HG03039 (cell line): ENCODE data around the gene CELF4.

Experiments used
- ATAC-seq: cut with Tn5 transposase; IDR thresholded peaks from one replicate; pipeline ENCODE4 v1.9.1; 2021; ENCODE audit warnings: mild to moderate bottlenecking, moderate library complexity; ENCODE audit not compliant: unreplicated experiment

Gene CELF4

DNA sequence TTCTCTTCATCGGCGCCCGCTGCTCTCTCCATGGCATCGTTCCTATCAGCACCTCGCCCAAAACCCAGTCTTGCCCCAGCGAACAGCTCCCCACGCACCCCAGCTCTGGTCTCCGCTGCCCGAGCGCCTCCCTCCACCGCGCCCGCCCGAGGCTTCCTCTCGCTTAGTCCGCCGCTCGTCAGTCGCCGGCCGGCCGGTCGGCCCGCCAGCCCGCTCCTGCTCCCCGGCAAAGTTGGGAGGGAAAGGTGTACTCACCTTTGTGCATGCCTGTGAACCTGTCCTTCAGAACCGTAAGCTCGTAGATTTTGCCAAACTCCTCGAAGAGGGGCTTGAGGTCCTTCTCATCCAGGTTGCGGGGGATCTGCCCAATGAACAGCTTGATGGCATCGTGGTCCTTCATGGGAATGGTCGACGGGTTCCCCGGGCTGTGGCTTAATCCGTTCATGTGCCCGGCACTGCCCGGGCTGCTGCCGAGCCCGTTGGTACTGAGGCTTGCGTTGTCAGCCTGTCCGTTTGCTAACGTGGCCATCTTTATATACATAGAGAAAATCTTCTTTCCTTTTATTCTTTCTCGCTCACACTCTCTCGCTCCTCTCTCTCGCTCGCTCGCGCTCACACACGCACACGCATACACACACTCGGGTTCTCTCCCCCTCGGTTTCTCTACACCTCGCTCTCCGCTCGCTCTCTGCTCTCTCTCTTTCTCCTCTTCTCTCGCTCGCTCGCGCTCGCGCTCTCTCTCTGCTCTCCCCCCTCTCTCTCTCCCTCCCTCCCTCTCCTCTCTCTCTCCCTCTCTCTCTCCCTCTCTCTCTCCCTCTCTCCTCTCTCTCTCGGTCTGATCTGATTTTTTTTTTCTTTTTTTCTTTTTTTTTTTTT, at the start of gene CELF4:
Gene CELF4 (minus strand): TSS at position 698 of the 876 bp plus-strand sequence.
- no peak for ATAC-seq

DNA sequence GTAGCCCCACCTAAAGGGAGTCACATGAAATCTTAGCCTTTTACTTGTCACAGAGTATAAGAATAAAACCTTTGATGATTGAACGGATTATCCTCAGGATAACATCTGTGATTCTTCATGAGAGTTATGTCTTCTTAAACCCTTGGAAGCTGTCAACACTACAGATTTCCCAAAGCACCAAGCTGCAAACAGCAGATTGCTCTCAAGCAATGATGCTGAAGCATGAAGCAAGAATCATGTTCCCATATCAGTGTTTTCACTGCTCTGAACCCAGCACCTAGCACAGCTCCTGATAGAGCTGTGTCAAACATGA, 47.6 kb upstream of the CELF4 start:
- ATAC-seq, result no peak

DNA sequence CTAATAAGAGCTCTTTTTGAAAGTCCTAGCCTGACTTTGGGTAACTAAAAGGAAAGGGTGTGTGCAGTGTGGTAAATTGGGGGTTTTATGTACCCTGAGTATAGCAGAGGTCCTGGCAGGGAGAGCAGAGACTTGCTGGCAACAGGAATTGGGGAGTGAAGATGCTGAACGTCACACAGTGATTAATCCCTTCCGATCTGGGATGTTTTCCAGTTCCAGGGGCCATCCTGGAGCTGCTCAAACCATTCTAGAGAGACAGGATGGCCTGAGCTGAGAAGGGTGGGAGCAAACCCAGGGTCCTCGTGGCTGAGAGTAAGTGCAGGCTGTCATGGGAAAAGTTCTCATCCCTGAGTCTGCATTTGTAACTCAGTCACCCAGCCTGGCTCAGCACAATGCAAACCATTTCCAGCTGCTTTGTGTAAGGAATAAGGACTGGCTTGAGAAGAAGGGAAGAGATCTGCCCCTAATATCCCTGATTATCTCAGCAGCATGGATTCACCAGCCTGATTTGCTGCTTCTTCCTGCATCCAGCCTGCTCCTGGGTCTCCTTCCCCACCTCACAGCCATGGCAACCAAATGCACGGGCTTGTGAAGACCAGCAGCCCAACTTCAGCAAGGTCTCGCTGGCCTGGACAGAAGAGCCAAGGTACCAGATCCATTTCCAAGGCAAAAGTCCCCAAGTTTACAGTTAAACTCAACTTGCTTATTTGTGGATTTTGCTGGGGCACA, 47.1 kb upstream of the CELF4 start:
- ATAC-seq, result no peak

DNA sequence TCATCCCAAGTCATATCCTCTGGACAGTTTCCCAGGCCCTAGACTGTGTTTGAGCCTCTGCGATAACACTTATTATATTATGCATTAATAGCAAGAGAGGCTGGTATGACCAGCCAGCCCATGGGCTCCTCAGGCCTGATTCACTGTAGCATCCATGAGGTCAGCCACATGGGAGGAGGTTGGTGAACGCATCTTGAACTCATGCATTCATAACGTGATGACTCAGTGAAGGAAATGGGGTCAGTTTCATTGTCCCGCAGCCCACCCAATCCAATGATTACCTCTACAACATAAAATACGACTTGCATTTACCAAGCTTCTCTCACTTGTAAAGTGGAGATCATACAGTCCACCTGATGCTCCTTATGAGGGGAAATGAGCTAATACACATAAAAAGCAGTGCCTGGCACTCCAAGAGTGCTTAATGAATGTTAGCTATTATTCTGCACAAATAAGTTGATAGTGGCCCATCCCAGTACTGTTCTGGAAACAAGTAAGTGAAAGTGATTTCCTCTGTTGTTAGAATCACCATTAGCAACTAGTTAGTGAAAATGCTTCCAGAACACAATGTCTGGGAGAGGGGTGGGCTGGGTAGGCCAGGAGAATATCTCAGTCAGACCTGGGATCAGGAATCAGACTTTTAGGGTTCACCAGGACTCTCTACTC, 46.1 kb upstream of the CELF4 start:
- ATAC-seq, result no peak

DNA sequence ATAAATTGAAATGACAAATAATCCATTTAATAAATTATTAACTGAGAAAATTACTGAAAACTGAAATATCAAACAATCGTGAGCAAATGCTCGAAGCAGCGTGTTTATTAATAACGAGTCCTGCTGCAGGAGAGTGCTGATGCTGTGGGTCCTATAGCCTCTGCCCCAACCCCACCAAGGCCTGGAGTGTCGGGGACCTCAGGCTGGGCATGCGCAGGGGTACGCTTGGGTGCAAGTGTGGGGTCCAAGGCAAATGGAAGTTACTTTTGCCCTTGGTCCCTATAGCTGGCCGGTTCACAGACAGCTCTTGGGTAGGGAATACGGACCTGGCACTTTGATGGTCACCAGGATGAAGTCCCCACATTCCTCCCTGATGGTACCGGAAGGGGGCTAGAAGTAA, 43.3 kb upstream of the CELF4 start:
- no peak for ATAC-seq

DNA sequence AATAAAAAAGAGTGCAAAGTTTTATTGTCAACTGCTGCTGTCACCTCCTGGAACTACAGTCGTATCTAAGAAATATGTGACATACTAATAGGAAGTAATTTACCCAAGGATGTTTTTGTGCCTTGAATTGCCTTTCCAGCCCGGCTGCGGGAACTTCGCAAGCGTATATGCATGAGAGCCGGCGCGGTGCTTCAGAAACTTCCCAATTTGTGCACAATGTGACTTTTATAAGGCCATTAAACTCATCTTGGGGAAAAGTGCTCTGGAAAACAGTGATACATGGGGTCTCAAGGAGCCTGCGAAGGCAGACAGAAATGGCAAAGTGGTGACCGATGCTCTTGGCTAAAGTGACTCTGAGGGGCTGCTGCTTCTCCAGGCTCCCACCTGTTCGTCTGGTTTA, 41.7 kb upstream of the CELF4 start:
- no peak for ATAC-seq

DNA sequence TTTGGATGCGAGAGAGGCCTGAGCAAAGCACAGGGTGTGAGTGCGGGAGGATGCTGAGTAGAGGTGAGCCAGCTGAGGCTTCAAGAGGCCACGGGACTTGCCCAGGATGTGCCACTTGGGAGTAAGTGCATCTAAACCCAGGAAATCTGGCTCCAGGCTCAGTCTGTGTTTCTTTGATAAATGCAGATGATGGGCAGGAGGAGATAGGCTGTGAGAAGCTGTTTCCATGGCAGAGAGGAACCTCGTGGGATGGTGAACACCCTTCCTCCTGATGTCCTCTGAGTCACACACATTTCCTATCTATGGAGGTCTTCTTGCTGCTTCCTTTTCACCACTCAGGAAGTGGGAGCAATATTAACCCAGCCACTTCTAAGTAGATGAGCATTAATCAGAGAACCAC, 38.4 kb upstream of the CELF4 start:
- no peak for ATAC-seq

DNA sequence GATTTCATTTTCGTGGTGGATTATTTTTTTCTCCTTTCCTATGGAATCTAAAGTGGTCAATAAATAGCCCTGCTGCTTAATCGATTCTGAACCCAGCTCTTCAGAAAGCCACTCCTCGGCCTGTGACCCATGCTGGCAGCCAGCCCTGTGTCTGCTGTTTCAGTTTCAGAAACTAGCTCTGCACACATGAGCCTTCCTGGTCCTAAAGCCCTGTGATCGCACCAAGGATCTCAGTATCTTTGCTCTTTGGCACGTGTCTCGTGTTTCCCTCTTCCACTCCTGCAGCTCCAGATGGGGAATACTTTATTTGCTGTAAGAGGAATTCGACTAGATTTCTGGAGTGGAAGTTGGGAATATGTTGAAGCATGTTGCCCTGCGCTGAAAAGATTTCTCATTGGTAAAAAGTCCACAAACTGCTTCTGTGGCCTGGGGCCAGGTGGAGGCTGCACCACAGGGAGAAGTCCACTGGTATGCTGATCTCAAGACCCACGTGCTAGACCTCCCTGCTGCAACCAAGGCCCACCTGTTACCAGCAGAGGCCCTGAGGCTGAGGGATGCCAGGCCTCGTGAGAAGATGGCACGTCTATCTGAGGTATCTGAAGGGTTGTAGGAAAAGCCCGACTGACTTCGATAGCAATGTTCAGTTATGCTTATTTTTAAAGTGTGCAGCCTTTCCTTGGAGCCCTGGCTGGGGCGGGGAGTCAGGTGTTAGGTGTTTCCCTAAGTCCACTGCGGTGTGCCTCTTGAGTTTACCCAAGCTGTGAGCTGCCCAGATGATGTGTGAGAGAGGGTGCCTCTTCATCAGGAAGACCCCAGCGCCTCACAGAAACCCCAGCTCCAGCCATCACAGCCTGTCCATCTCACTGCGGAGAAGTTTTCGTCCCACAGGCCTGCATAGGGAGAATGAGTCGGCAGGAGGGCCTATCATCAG, 33.6 kb upstream of the CELF4 start:
- no peak for ATAC-seq

DNA sequence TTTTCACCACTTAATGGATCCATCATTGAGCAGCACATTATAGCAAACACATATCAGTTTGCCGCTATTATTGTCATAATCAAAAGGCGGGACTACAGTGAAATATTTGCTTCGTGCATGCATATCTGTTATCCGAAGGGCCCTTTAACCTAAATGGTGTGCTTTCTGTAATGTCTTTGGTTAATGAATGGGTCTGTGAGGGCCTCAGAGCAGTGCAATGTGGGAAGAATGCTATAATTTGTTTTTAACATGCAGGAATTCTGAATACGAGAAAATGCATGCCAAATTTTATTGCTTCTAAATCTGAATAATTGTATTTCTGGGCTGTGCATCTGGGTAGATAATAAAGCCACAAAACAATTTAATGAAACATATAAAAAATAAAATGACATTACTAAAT, 32.8 kb upstream of the CELF4 start:
- no peak for ATAC-seq

DNA sequence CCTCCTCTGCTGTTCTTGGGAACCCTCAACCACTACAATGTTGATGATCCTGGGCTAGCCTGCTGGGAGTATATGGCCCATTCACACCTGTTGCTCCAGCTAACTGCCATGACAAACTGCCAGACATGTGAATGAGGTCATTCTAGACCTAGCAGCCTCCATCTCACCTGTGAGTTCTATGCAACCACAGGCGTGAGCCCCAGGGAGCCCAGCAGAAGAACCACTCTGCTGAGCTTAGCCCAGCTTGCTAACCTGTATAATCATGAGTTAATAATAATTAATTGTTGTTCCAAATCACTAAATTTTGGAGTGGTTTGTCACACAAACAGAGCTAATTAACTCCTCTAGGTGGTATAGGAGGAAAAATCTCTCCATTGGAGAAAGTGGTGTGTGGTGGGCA, 24.7 kb upstream of the CELF4 start:
- no peak for ATAC-seq

DNA sequence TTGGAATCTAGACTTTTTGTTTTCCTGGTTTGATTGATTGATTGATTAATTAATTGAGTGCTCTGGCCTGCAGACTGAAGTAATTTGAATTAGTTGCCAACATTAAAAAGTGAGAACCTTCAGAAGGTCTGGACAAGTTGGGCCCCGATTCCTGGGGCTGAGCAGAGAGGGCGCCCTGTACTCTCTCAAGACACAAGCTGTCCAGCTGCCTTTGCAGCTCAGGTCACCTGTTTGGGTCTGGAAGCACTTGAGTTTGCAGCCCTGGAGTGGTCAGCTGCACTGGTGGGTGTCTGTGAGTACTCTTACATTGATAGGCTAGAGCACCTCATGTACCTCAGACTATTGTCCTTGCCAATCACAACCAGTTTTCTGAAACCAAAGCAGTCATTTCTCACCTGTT, 22.7 kb upstream of the CELF4 start:
- no peak for ATAC-seq

DNA sequence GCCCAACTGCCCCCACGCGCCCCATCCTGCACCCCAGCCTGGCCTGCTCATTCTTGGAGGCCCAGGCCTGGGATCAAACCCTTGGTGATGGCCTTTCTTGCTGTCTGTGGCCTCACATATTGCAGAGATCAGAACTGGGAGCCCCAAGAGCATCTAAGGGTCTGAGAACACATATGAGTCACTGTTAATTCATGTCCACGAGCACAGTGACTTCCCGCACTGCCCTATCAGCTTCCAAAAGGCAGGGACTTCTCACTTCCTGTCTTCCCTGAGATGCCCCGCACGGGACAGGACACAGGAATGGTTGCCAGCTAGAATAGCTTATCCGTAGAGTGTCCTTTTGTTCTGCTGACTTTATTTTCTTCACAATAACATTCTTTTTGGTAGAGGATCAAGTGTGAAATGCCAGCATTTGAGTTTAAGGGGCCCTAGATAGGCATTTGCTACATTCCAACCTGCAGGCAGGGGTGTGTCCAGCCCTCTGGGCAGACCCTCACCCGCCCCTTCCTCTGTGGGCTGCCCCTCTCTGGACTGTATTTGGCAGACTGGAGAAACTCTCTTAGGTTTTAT, 21.1 kb upstream of the CELF4 start:
- ATAC-seq, result no peak

DNA sequence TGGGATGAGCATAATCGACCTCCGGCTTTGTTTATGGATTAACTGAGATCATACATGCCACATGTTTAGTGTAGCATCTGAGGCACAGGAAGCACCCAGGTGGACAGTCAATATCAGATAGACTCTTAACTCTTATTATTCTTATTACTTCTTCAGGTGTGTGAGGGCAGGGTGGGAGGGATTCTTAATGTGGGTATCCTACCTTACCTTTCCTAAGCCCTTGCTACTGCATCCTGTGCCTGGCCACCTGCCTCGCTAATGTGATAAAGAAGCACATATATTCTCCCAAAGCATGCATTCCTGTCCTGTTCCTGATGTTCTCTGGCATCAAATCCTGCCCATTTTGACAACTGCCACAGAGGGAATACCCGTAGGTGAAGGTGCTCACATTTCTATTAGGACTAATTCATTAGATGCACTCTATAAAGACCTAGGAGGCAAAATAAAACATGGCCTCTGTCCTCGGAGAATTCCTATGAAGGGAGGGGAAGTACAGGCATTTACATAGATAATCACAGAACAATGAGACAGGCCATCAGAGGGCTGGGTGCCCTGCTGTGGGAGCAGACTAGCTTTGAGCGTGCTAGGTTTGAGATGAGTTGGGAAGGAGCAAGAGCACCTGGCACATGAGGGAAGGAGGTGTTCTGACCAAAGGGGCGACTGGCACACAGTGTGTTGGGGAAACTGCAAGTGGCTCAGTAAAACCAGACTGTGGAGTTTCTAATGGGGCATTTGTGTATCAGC, 19.5 kb upstream of the CELF4 start:
- no peak for ATAC-seq

DNA sequence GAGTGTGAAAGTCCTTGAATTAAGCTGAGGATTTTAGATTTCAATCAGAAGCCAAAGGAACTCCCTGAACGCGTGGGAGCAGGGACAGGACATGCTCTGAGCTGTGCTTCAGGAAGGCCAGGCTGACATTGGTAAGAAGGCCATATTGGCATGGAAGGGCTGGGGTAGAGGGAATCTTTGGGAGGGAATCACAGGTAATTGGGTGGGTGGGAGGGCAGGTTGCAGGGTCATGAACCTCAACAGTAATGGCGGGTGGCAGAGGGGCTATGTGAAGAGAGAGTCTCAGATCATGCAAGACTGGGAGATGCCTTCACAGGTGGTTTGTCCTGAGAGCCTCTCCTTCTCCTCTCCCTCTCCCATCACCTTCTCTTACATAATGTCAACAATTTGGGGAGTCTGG, 18.6 kb upstream of the CELF4 start:
- ATAC-seq, result no peak

DNA sequence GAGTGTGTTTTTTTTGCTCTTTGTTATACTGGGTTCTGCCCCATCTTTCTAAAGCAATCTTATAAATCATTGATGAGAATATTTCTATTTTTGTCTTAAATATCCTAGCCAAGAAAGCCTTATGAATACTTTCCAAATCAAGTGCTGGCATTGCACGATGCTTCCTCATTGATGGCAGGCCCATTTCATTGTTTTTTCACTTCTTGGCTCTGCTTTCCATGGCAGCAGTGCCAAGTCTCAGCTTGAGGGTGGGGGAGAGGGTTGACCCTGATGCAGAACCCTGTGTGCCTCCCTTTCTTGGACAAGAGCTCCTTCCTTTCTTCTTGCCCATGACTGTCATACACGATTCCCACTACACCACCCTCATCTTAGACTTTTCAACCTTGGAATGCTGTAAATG, 16.7 kb upstream of the CELF4 start:
- ATAC-seq, result no peak

DNA sequence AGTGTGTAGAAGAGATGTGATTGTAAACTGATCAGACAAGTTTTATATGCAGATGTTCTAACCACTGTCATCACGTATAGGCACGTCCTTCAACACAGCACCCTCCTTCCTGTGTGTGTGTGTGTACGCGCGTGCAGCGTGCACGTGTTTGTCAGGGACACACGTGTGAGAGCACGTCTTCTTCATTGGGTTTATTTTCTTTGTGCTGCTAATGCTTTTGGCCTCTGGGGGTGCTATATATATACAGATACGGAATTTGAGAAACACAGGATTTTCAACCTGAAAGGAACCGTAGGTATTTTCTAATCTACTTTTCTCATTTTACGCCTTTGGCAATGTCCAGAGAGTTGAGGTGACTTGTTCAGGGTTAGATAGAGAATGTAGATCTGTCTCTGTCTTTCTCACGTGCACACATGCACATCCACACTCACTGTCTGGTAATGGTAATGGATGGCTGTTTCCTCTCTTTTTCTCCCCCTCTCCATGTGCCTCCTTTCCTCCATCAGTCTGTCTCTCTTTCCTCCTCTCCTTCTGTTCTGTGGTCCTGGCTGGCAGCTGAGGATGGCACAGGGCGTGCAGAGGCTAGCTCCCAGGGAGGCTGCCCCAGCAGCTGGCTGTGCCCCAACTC, 13.4 kb upstream of the CELF4 start:
- no peak for ATAC-seq

DNA sequence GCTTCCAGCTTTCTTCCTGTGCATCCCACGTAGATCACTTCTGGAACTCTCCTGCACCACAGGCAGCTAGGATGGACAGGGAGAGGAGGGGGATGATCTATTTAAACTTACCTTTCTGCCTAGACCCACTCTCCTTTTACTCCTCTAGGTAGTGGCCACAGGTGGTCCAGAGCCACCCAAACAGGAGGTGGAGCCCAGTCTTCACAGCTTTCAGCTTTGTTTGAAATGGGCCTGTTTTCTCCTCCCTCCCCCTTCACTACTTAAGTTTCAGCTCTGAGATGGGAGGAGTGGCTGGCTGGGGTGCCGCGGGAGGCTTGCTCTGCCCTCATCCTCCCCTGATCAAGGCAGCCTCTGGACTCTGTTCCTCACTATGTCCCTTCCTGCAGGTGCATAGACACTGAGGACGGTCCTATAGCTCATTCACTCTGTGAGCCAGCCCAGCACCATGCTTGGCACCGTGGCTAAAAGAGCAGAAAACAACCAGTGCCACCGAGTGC, 12.6 kb upstream of the CELF4 start:
- no peak for ATAC-seq

DNA sequence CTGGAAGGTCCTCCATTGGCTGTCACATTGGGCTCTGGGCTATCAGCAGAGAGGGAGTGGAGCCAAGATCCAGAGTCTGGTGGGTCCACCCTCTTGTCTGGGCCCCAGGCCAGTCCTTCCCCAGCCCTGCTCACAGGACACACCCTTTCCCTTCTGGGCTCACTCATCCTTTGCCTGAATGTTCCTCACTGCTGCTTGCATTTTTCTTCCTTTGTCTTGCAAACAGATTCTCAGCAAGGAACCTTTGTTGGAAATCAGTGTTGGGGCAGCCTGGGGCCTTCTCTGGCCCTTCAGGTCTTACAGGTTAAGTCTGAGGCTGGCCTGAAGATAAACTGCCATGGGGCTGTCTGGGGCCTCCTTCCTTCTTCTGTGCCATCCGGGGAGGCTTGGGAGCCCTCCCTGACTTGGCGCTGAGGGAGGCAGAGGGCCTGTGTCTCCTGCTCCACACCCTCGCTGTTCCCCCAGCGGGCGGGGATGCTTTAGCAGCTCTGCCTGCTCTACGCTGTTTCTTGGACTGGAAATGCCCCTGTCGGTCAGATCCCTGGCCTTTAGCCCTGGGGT, 11.5 kb upstream of the CELF4 start:
- no peak for ATAC-seq

DNA sequence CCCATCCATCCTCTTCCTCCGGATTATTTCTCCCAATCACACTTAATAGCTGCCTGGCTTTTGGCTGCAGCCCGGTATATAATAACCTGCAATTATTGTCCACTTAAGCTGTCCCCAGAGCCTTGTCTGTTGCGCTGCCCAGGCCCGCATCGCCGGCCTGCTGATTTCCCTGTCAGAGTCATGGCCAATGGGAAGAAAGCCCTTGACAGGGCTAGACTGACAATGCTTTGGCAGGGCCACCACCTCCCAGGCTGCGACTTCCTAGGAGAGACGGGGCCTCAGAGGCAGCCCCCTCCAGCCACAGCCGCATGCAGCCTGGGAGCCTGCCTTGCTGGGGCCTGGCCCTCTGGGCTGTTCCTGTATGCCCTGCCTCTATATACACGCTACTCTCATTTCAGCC, 10.0 kb upstream of the CELF4 start:
- no peak for ATAC-seq
